Mucosa of stomach (tissue), 1 donor: ENCODE measurements around the gene RPEL1.

Source experiments
- H3K27me3 ChIP-seq: one replicate; pipeline ENCODE4 v1.7.0; 2013; ENCODE audit warnings: mild to moderate bottlenecking, low read length; ENCODE audit not compliant: control insufficient read depth, insufficient read depth
- H3K36me3 ChIP-seq: one replicate; pipeline ENCODE4 v1.7.0; 2013; ENCODE audit warnings: low read length; ENCODE audit not compliant: control insufficient read depth, insufficient read depth
- H3K4me1 ChIP-seq: one replicate; pipeline ENCODE4 v1.7.0; 2013; ENCODE audit warnings: mild to moderate bottlenecking, low read length; ENCODE audit not compliant: control insufficient read depth, insufficient read depth
- H3K4me3 ChIP-seq: one replicate; pipeline ENCODE4 v1.7.0; 2013; ENCODE audit warnings: low read length
- H3K9ac ChIP-seq: one replicate; pipeline ENCODE4 v1.7.0; 2013; ENCODE audit warnings: mild to moderate bottlenecking, low read length, moderate library complexity
- H3K9me3 ChIP-seq: one replicate; pipeline ENCODE4 v1.7.0; 2013; ENCODE audit warnings: mild to moderate bottlenecking, low read length, moderate library complexity; ENCODE audit not compliant: control insufficient read depth
- donor health status: Pancreatic carcinoma.

The RPEL1 gene

GRCh38 chr10:103276251-103276895 is 30.7 kb downstream of the RPEL1 start:
- H3K4me3 ChIP-seq, result no peak overlapping the region
- H3K4me1 ChIP-seq, result peaks cover 8% of the 10 kb centered on the region
- H3K9ac ChIP-seq, result no peak overlapping the region
- H3K36me3 ChIP-seq, result no peaks in the 10 kb centered on the region
- H3K27me3 ChIP-seq, result peaks cover 41% of the 10 kb centered on the region
- H3K9me3 ChIP-seq, result no peaks in the 10 kb centered on the region

GRCh38 chr10:103276896-103277712 is 31.4 kb downstream of the RPEL1 start, which contains the start of gene INA:
TSS of gene INA (plus strand) at chr10:103277138. CDS start at chr10:103277212, 74 bp downstream.
- H3K9me3 ChIP-seq, result no peaks in the 10 kb centered on the region
- H3K4me1 ChIP-seq, result peaks cover 8% of the 10 kb centered on the region
- peaks cover 48% of the 10 kb centered on the region for H3K27me3 ChIP-seq
- H3K4me3 ChIP-seq, result no peak within 1 kb of the TSS
- H3K36me3 ChIP-seq, result no peaks in the 10 kb centered on the region
- no peak within 1 kb of the TSS for H3K9ac ChIP-seq

- peaks cover 8% of the 10 kb centered on the region for H3K4me1 ChIP-seq
- no peak overlapping the region for H3K4me3 ChIP-seq
- peaks cover 49% of the 10 kb centered on the region for H3K27me3 ChIP-seq
- no peaks in the 10 kb centered on the region for H3K9me3 ChIP-seq
- H3K36me3 ChIP-seq, result no peaks in the 10 kb centered on the region
- no peak overlapping the region for H3K9ac ChIP-seq
Observed at GRCh38 chr10:103277713-103278536, 32.2 kb downstream of the RPEL1 start.

- Histone ChIP-seq H3K27me3 (peaks cover 49% of the 10 kb centered on the region), H3K4me3 (no peak overlapping the region)
Observed at GRCh38 chr10:103278537-103278823, 32.8 kb downstream of the RPEL1 start.

GRCh38 chr10:103278862-103279298 is 33.2 kb downstream of the RPEL1 start:
- peaks cover 8% of the 10 kb centered on the region for H3K4me1 ChIP-seq
- H3K4me3 ChIP-seq, result no peak overlapping the region
- H3K27me3 ChIP-seq, result peaks cover 49% of the 10 kb centered on the region
- no peak overlapping the region for H3K9ac ChIP-seq
- H3K36me3 ChIP-seq, result no peaks in the 10 kb centered on the region
- H3K9me3 ChIP-seq, result no peaks in the 10 kb centered on the region

More at GRCh38 chr10:103278537-103278823, 32.8 kb downstream of the RPEL1 start:
- H3K9ac ChIP-seq, result no peak overlapping the region
- H3K4me1 ChIP-seq, result peaks cover 8% of the 10 kb centered on the region
- no peaks in the 10 kb centered on the region for H3K36me3 ChIP-seq
- H3K9me3 ChIP-seq, result no peaks in the 10 kb centered on the region

- peaks cover 8% of the 10 kb centered on the region for H3K4me1 ChIP-seq
- H3K9me3 ChIP-seq, result no peaks in the 10 kb centered on the region
- H3K36me3 ChIP-seq, result no peaks in the 10 kb centered on the region
- no peak overlapping the region for H3K4me3 ChIP-seq
- peaks cover 49% of the 10 kb centered on the region for H3K27me3 ChIP-seq
- H3K9ac ChIP-seq, result no peak overlapping the region
Observed at GRCh38 chr10:103280031-103280430, 34.3 kb downstream of the RPEL1 start.

- Histone ChIP-seq H3K9me3 (no peaks in the 10 kb centered on the region), H3K36me3 (no peaks in the 10 kb centered on the region), H3K4me1 (peaks cover 8% of the 10 kb centered on the region), H3K9ac (no peak overlapping the region), H3K4me3 (no peak overlapping the region), H3K27me3 (peaks cover 49% of the 10 kb centered on the region)
Observed at GRCh38 chr10:103280506-103280905, 34.8 kb downstream of the RPEL1 start.

GRCh38 chr10:103281753-103282152 is 36.1 kb downstream of the RPEL1 start:
- Histone ChIP-seq H3K4me1 (peaks cover 8% of the 10 kb centered on the region), H3K9ac (no peak overlapping the region), H3K9me3 (no peaks in the 10 kb centered on the region), H3K27me3 (peaks cover 38% of the 10 kb centered on the region), H3K4me3 (no peak overlapping the region), H3K36me3 (no peaks in the 10 kb centered on the region)

- H3K4me3 ChIP-seq, result no peak overlapping the region
- H3K4me1 ChIP-seq, result no peaks in the 10 kb centered on the region
- no peaks in the 10 kb centered on the region for H3K9me3 ChIP-seq
- no peaks in the 10 kb centered on the region for H3K36me3 ChIP-seq
- peaks cover 30% of the 10 kb centered on the region for H3K27me3 ChIP-seq
- no peak overlapping the region for H3K9ac ChIP-seq
Observed at GRCh38 chr10:103282961-103283360, 37.3 kb downstream of the RPEL1 start.

GRCh38 chr10:103284170-103284569 is 38.5 kb downstream of the RPEL1 start:
- Histone ChIP-seq H3K9me3 (no peaks in the 10 kb centered on the region), H3K4me1 (no peaks in the 10 kb centered on the region), H3K4me3 (no peak overlapping the region), H3K27me3 (peaks cover 18% of the 10 kb centered on the region), H3K9ac (no peak overlapping the region), H3K36me3 (no peaks in the 10 kb centered on the region)

GRCh38 chr10:103287992-103288391 is 42.3 kb downstream of the RPEL1 start:
- H3K36me3 ChIP-seq, result no peaks in the 10 kb centered on the region
- H3K4me3 ChIP-seq, result no peak overlapping the region
- H3K9me3 ChIP-seq, result no peaks in the 10 kb centered on the region
- no peaks in the 10 kb centered on the region for H3K4me1 ChIP-seq
- peaks cover 3% of the 10 kb centered on the region for H3K27me3 ChIP-seq
- H3K9ac ChIP-seq, result no peak overlapping the region

GRCh38 chr10:103291588-103291987 is 45.9 kb downstream of the RPEL1 start:
- peaks cover 3% of the 10 kb centered on the region for H3K27me3 ChIP-seq
- no peaks in the 10 kb centered on the region for H3K4me1 ChIP-seq
- H3K36me3 ChIP-seq, result no peaks in the 10 kb centered on the region
- H3K9ac ChIP-seq, result no peak overlapping the region
- H3K4me3 ChIP-seq, result no peak overlapping the region
- H3K9me3 ChIP-seq, result no peaks in the 10 kb centered on the region
